Mucosa of descending colon (tissue), 3 donors: ENCODE data around the gene ATP8B4. TPM values are rescaled to one million over a fixed set of nuclear protein-coding genes. Genes with fewer than 3 reads are reported as not detected.
"Not testable (repeated sequence)": the region's sequence is repeated elsewhere in the genome, so short reads cannot be mapped to it uniquely, and the experiment has no call there.

Experiments used
- ATAC-seq: fragments of 200-7000 bp; cut with Tn5 transposase; one replicate; pipeline ENCODE4 v1.9.1; 2020; ENCODE audit warnings: mild to moderate bottlenecking, moderate library complexity
- DNase-seq, 3 donors: peaks; one replicate each; pipeline ENCODE4 v3.0.0-alpha.2; 2020
- H3K36me3 ChIP-seq: fragments of 200-600 bp; one replicate; pipeline ENCODE4 v1.8.0; 2021; ENCODE audit warnings: low read depth, mild to moderate bottlenecking
- H3K4me1 ChIP-seq: fragments of 200-600 bp; one replicate; pipeline ENCODE4 v1.8.0; 2021; ENCODE audit warnings: low read depth, mild to moderate bottlenecking
- H3K4me3 ChIP-seq: fragments of 200-600 bp; one replicate; pipeline ENCODE4 v1.8.0; 2021; ENCODE audit warnings: mild to moderate bottlenecking
- H3K9me3 ChIP-seq: fragments of 200-600 bp; one replicate; pipeline ENCODE4 v1.8.0; 2021; ENCODE audit warnings: mild to moderate bottlenecking
- CTCF ChIP-seq: fragments of 200-600 bp; IDR thresholded peaks from one replicate; pipeline ENCODE4 v1.8.0; 2022; ENCODE audit warnings: antibody characterized with exemption, mild to moderate bottlenecking
- intact Hi-C, 2 donors: fragments of 100-400 bp; cut with DNase I in 1 of 2; cut with micrococcal nuclease in 1 of 2; formaldehyde crosslinking; loops; one replicate each; pipeline versions ENCODE4 v1.11.0 to v1.11.1; 2022; cut with DNase I, micrococcal nuclease
- total RNA-seq, 3 donors: library from RNA; stranded (reverse); fragmentation: NEBNext Ultra II Directional in 2 of 3; extraction: Animal tissue kit (Norgen Biotek cat#: 25700) in 2 of 3; gene quantifications; one replicate each; pipeline versions ENCODE4 v1.2.1 to v1.2.4, GENCODE V29; 2021 to 2023
- donor health status: DM: no; HTN: no; CAD: no; lungs with moderate emphysema.
- donor health status: DM: no; HTN: no; CAD: no.
- donor health status: DM: no; HTN: yes; CAD: no.

ATP8B4 gene
- total RNA-seq, 3 donors from 2014 or later, result 4.7 to 8.9 (median 7.4) TPM

- H3K9me3 ChIP-seq, result no peaks in the 10 kb centered on the region
- H3K36me3 ChIP-seq, result no peaks in the 10 kb centered on the region
- no peaks in the 10 kb centered on the region for H3K4me1 ChIP-seq
- DNase-seq, result no peak
- intact Hi-C loops, result no loop called here
- H3K4me3 ChIP-seq, result no peak overlapping the region
- no peak for TF ChIP-seq CTCF
- no peak for ATAC-seq
These were observed 19.4 kb upstream of the ATP8B4 start for GRCh38 chr15:50138391-50138790.

GRCh38 chr15:50137893-50138292, 18.9 kb upstream of the ATP8B4 start:
- Histone ChIP-seq H3K36me3 (no peaks in the 10 kb centered on the region), H3K4me1 (no peaks in the 10 kb centered on the region), H3K9me3 (no peaks in the 10 kb centered on the region), H3K4me3 (no peak overlapping the region)
- intact Hi-C loops, result no loop called here
- DNase-seq, result no peak
- no peak for TF ChIP-seq CTCF
- ATAC-seq, result no peak

- Histone ChIP-seq H3K4me1 (no peaks in the 10 kb centered on the region), H3K9me3 (no peaks in the 10 kb centered on the region), H3K36me3 (no peaks in the 10 kb centered on the region), H3K4me3 (no peak overlapping the region)
- ATAC-seq, result no peak
- DNase-seq, result no peak
- TF ChIP-seq CTCF, result no peak
- intact Hi-C loops, result no loop called here
These were observed 18.3 kb upstream of the ATP8B4 start for GRCh38 chr15:50137330-50137761.

- TF ChIP-seq CTCF, result no peak
- Histone ChIP-seq H3K4me1 (no peaks in the 10 kb centered on the region), H3K9me3 (no peaks in the 10 kb centered on the region), H3K36me3 (no peaks in the 10 kb centered on the region), H3K4me3 (no peak overlapping the region)
- intact Hi-C loops, result no loop called here
- ATAC-seq (no peak), DNase-seq (no peak)
These were observed 16.1 kb upstream of the ATP8B4 start for GRCh38 chr15:50135031-50135551.

GRCh38 chr15:50134524-50135024, 15.5 kb upstream of the ATP8B4 start:
- ATAC-seq (peak; percentile 51), DNase-seq (no peak)
- Histone ChIP-seq H3K36me3 (no peaks in the 10 kb centered on the region), H3K9me3 (no peaks in the 10 kb centered on the region), H3K4me1 (no peaks in the 10 kb centered on the region), H3K4me3 (no peak overlapping the region)
- no peak for TF ChIP-seq CTCF
- intact Hi-C loops, result no loop called here

- H3K9me3 ChIP-seq, DNase-seq, H3K4me1 ChIP-seq, H3K4me3 ChIP-seq, ATAC-seq, intact Hi-C loops, H3K36me3 ChIP-seq: not testable (repeated sequence)
These were observed 13.4 kb upstream of the ATP8B4 start for GRCh38 chr15:50132251-50132984.
